ENCODE measurements around the gene AIFM3.
"Not testable (repeated sequence)": the region's sequence is repeated elsewhere in the genome, so short reads cannot be mapped to it uniquely, and the experiment has no call there.

Gene AIFM3

DNA sequence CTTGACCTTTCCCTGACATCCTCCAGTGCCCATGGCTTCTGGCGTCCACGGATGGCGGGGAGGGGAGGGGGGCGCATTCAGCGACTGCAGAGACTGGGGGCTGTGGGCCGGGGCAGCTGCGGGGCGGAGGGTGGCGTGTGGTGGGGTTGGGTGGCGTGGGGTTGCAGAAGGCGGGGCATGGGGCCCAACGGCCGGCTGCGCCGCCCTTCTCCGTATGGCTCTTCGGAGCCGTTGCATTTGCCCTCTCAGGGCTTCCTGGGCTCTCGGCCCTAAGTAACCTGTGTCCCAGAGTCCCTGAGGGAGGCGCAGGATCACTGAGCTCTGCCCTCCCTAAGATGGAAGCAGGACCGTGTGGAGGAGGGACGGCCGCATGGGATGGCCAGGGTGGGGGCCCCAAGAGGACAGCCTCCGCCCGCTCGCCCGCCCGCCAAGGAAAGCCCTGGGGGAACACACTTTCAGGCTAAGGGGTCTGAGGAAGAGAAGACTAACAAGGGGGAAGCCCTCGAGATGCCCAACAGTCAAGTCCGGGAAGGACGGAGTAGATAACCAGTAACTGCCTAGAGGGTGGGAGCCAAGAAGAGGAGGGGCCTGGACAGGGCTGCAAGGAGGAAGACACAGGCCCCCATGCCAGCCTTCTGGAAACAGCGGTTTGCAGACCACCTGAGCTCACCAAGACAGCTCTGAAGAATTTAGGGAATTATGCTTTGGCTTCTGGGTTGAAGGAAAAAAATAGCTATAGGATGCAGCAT, 9.2 kb upstream of the AIFM3 start:
- FAIRE-seq = no peak
- no peak for DNase-seq (ENCODE audit: low spot score)

DNA sequence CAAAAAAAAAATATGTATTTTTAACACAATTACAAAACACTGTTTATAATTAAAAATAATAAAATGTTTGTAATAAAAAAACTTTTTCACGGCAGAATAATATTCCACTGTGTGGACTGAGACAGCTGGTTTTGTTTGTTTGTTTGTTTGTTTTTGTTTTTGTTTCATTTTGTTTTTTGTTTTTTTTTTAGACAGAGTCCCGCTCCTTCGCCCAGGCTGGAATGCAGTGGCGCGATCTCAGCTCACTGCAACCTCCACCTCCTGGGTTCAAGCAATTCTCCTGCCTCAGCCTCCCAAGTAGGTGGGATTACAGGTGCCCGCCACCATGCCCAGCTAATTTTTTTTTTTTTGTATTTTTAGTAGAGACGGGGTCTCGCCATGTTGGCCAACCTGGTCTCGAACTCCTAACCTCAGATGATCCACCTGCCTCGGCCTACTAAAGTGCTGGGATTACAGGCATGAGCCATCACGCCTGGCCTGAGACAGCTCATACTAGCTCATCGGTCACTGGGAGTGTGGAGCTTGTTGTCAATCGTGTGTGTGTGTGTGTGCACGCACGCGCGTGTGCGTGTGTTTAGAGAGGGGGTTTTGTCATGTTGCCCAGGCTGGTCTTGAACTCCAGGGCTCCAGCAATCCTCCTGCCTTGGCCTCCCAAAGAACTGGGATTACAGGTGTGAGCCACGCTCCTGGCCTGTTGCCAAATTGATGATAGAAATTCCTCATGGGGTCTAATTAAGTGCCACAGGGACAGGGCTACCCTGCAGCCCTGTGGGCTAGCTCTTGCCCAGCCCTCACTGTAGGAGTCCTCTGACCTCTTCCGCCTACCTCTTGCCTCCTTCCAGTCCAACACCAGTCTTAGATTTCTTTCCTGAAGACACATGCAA, 7.2 kb upstream of the AIFM3 start:
- DNase-seq (ENCODE audit: low spot score) (no peak), FAIRE-seq (no peak)

DNA sequence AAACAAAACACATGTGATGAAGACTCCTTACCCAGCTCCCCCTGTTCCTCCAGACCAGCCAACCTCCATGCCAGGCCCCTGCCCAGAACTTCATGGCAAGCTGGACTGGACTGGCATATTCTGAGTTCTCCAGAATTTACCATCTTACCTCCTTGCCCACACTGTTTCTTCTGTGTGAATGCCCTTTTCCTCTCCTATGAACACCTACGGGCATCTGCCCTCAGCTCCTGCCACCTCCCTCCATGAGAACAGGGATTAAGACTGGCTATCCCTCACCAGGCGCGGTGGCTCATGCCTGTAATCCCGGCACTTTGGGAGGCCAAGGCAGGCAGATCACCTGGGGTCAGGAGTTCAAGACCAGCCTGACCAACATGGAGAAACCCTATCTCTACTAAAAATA, 6.4 kb upstream of the AIFM3 start:
- DNase-seq (ENCODE audit: low spot score) = no peak
- FAIRE-seq = no peak

DNA sequence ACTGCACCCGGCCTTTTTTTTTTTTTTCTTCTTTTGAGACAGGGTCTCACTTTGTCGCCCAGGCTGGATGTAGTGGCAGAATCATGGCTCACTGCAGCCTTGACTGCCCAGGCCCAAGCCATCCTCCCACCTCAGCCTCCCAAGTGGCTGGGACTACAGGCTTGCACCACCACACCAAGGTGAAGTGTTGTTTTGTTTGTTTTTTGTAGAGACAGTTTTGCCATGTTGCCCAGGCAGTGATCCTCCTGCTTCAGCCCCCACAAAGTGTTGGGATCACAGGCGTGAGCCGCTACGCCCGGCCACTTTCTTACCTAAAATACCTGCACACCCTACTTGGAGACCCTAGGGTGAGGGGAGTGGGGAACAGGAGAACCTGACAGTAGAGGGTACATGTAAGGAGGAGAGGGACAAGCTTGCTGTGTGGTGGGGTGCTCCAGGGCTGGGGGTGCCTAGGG, 4.5 kb upstream of the AIFM3 start:
- no peak for DNase-seq (ENCODE audit: low spot score)
- no peak for FAIRE-seq

DNA sequence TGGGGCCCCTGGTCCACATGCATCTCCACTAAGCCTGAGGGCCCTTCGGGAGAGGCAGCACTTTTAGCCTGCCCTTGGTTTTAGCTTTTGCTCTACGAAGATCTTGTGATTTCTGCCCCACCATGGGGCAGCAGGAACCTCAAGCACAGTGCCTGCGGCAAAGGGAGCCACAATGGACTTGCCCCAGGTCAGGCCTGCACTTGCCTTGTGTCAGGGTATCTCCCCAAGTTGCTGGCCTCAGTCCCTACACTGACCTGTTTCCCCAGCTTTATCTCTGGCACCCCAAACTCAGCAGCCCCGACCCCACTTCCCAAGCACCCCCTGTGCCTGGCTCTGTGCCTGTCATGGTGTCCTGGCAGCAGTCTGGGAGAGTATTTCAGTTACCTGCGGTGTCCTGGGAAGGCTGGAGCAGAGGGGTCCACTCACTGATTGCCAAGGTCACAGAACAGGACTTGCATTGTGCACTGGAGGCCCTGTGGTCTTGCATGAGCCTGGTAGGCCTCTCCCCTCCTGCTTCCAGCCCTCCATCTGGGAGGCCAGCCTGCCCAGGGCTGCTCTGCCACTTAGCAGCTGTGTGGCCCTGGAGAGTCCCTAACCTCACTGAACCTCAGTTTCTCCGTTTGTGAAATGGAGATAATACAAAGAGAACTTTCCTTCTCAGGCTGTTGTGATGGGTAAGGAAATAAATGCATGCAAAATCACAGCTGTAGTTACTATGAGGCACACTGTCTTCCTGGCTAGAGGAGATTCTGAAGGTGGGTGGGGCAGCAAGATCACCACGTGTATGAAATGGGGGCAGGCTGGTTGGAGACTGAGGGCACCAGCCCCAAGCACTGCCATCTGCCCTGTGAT, 3.6 kb upstream of the AIFM3 start:
- DNase-seq (ENCODE audit: low spot score) = no peak

DNA sequence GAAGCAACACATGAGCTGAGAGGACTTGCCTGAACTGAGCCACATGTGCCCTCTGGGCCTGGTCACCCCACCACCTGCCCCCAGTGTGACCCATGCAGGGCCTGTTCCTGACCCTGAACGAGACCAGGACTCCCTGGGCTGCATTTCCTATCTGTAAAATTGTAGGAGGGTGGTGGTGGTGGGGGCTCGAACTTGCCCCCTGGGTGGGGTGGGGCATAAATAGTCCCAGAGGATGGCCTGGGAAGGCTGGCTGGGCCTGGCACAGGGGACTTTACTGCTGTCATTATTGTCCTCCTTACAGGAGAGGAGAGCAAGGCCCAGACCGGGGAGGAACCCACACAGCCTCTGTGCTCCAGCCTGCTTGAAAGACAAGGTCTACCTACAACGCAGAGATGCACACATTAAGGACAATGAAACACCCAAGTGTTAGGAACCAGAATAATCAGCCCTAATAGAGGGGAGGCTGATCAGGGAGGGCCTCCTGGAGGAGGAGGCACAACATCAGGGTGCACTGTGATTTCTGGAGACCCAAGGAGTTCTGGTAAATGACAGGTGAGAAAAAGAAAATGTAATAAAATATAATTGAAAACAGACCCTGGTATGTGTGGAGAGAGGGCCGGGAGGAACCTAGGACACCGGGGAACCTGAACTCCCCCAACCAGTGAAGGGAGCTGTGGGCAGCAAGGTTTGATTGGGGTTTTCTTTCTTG, 2.8 kb upstream of the AIFM3 start:
- FAIRE-seq (no peak), DNase-seq (ENCODE audit: low spot score) (no peak)

More for the DNA sequence above, 3.6 kb upstream of the AIFM3 start:
- no peak for FAIRE-seq

DNA sequence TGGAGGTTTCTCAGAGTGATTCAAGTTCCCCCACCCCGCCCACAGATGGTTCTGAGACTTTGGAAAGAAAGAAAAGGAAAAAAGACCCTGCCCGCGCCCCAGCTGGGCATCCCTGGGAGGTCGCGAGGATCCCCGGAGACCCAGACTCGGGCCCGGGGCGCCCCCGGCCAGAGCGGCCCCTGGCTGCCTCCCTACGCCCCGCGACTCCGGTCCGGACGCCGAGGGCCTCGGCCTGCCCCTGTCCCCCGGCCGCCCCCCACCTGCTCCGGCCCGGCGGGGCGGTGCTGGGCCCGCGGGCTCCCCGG, 2.3 kb upstream of the AIFM3 start:
- FAIRE-seq (no peak), DNase-seq (ENCODE audit: low spot score) (no peak)

DNA sequence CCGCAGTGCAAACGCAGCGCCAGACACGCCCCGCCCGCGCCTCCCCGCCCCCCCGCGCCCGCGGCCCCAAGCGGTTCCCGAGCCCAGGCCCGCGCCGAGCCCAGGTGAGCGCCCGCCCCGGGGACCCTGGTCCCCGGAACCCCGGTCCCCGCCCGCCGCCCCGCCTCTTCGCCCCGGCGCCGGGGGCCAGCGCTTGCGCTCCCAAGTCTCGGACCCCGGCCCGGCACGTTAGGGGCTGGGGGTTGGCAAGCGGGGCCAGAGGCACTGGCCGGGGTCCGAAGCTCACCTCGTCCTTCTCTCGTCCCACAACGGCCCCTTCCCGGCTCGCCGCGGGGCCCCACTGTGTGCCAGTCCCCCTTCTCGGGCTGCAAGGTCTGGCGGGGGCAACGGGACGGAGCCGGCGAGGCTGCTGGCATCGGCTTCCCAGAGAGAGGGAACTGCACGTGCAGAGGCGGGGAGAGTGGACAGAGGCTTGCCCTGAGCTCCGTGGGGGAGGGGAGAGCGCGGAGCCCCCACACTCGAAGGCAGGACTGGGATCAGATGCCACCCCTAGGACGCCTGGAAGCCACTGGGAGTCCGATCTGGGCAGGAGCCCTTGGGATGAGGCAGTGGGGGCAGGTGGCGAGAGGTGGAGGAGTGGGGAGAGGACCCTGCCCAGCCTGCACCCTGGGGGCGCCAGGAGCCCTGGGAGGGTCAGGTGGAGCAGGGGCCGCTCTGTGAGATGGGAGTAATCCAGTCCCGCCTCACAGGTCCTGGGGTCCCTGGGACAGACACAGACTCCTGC, 1.8 kb upstream of the AIFM3 start:
- DNase-seq (ENCODE audit: low spot score) = no peak
- FAIRE-seq = no peak

DNA sequence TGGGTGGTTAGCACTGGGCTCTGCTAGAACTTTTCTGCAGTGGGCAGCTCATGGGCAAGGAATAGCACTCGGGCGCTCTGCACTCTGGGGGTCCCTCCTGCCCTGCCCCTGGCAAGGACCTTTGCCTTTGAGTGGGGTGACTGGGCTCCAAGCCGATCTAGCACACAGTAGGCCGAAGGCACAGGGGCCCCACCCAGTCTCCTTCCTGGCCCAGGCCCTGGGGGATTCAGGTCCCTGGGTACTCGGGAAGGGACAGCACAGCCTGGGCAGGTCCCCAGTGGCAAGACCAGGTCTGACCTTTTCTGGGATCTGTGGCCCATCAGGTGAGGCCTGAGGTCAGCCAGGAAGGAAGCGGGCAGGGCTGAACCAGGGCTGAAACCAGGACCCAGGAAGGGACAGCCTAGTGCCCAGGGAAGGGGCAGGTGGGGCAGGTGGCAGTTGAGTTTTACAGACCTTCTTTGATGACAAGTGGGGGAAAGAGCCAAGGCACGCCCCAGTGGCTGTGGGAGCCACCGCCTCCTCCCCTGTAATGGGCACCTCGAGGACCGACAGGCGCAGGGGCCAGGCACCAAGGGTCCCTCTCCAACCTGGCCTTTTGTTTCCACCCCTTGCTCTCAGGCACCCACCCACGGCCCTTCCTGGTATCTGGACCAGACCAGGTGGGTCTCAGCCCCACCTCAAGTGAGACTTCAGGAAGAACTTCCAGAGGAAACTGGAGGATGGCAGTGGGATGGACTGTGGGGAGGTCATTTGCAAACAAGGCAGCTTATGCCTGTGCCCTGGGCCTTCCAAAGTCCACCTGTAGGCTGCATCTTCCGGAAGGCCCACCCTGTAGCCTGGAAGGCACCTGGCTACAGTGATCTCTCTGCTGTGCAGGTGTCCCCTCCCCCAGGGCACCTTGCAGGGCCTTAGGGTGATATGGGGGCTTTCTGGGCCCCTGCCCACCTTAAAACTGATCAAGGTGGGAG, 883 bp upstream of the AIFM3 start:
- FAIRE-seq (no peak), DNase-seq (ENCODE audit: low spot score) (no peak)

DNA sequence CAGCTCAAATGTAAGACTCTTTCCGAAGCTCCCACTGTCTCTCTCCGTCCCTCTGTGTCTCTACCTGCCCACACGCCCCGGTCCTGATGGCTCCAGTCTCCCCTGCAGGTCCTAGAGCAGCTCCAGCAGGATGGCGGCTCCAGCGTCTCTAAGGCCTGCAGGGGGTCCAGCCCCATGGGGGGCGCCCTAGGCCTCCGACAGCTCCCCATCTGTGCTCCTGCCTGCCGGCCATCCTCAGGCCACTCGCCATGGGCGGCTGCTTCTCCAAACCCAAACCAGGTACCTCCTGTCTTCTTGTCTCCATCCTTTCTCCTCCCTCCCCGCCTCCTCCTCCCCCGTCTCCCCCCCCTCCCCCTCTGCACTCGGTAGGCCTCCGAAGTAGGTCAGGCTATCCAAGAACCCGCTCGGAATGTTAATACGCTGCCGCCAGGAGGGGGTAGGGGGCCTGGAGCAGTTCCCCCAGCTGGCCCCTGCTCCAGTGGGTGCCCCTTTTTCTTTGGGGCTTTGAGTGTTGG, 699 bp downstream of the AIFM3 start:
- FAIRE-seq (no peak), DNase-seq (ENCODE audit: low spot score) (no peak)

DNA sequence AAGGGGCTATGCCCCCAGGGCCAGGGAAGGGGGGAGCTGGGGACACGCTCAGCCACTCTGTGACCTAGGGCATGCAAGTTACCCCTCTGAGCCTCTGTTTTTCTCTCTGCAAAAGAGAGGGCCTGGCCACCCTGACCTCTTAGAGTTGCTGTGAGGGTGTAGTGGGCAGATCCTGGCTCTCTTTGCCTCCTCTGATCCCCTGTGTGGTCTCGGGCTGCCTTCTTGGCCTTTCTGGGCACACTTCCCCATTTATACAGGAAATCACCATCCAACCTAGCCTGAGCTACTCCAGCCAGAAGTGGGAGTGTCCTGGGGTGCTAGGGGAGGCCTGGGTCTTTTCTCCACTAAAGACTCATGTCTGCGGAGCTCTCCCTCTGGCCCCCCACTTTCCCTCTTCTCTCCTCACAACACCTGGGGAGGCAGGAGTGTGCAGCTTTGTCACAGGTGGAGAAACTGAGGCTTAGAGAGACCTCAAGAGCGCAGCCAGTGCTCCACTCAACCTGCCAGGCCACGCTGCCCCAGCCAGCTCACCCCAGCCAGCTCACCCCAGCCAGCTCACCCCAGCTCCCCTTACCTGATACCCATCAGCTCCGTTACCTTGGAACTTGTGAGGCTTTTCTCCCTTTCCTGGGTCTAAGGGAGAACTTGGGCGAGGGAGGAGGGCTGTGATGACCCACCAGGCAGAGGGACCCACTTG, 1.4 kb downstream of the AIFM3 start:
- FAIRE-seq = no peak
- DNase-seq (ENCODE audit: low spot score) = no peak

DNA sequence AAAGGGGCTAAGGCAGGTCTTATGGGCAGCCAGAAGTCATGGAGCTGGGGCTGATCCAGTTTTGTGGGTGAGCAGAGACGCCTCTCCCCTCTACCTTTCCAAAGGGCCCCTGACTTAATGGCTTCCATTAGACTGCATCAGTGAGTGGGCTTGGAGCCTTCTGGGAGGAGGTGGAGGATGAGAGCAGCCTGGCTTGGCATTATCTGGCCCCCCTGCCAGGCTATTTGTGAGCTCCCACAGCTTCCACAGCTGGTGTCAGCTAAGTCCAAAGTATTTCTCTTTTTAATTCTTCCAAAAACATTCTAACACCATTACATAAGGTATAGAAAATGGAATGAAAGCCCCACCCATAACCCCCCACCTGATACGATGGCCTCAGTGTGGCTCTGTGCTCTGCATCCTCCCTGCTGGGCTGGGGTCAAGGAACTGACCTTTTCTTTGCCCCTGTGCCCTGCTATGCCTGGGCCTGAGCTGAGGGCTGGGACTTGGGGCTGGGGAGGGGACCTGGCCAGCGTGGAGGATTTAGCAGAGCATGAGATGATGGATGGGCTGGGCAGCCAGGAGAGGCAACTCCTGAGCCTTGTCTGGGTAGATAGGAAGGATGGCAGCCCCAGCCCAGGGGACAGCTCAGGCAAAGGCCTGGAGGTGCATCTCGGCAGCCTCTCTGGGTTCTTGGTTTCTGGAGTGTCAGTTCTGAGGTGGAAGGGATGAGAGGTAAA, 4.0 kb downstream of the AIFM3 start:
- FAIRE-seq (no peak), DNase-seq (ENCODE audit: low spot score) (no peak)

DNA sequence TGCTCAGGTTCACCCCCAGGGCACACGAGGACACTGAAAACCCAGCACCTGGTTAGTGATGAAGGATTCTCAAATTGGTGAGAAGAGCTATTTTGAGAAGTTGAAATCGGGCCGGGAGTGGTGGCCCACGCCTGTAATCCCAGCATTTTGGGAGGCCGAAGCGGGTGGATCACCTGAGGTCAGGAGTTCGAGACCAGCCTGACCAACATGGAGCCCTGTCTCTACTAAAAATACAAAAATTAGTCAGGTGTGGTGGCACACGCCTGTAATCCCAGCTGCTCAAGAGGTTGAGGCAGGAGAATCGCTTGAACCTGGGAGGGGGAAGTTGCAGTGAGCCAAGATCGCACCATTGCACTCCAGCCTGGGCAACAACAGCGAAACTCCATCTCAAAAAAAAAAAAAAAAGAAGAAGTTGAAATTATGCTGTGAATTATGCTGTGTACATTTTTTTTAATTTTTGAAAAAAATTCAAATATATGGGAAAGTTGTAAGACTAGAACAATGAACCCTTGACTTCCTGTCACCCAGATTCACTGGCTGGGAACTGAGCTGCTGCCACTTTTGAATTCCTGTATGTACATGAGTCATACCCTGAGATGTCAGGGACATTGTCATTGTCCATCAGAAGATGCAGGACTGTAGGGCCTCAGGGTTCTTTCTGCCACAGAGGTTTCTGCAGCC, 5.1 kb downstream of the AIFM3 start:
- DNase-seq (ENCODE audit: low spot score) = peak; percentile 23
- FAIRE-seq = not testable (repeated sequence)

DNA sequence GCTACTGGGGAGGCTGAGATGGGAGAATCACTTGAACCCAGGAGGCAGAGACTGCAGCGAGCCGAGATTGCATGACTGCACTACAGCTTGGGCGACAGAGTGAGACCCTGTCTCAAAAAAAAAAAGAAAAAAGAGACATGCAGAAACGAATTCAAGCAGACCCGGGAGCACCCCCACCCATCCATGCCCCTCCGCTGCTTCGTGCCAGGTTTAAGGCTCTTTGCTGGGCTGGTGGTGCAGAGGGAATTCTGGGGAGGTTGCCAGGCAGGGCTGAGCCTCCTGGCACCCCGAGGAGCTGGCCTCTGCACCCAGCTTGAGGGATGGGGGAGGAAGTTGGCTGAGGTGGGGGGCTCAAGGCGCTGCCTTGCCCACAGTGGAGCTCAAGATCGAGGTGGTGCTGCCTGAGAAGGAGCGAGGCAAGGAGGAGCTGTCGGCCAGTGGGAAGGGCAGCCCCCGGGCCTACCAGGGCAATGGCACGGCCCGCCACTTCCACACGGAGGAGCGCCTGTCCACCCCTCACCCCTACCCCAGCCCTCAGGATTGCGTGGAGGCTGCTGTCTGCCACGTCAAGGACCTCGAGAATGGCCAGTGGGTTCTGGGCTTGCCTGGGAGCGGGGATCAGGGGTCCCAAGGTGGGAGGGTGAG, 6.0 kb downstream of the AIFM3 start:
- no peak for DNase-seq (ENCODE audit: low spot score)
- no peak for FAIRE-seq

DNA sequence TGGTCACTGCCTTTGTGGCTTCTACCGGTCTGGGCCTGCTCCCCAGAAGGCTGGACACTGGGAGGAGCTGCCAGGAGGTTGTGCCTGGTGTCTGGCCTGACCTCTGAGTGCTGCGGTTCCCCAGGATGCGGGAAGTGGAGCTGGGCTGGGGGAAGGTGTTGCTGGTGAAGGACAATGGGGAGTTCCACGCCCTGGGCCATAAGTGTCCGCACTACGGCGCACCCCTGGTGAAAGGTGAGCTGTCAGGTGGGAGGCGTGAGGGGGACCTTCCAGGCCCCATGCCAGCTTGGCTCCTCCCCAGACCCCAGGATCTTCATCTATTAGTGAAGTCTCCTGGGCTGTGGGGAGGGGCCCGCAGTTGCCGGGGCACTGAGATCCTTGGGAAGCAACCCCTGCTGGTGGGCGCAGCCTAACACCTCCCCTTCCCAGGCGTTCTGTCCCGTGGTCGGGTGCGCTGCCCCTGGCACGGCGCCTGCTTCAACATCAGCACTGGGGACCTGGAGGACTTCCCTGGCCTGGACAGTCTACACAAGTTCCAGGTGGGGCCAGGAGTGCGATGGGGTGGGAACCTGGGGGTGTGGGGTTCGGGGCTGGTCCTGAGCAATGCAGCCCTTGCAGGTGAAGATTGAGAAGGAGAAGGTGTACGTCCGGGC, 6.7 kb downstream of the AIFM3 start:
- FAIRE-seq = no peak
- DNase-seq (ENCODE audit: low spot score) = no peak

DNA sequence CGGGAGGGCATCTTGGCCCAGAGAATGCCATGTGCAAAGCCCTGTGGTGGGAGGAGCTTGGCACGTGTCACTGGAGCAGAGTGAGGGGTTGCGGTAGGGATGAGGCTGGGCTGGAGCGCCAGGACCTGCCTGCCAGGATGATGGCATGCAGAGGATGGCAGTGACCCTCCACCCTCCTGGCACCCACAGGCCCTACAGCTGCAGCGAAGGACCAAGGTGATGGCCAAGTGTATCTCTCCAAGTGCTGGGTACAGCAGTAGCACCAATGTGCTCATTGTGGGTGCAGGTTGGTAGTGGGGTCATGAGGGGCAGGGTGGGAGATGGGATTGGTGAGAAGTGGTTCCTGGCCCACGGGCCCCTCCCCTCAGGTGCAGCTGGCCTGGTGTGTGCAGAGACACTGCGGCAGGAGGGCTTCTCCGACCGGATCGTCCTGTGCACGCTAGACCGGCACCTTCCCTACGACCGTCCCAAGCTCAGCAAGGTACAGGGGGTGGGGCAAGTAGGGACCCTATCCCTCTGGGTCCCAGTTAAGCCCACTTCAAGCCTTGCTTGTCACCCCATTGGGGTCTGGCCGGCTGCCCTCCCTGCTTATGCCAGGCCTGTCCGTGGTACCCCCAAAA, 7.4 kb downstream of the AIFM3 start:
- FAIRE-seq = no peak
- no peak for DNase-seq (ENCODE audit: low spot score)

Measured in RCC 7860 (cell line).